Measurements from ENCODE around the gene ITFG1. TPM values are rescaled to one million over a fixed set of nuclear protein-coding genes. Genes with fewer than 3 reads are reported as not detected.
"Not testable (repeated sequence)": the region's sequence is repeated elsewhere in the genome, so short reads cannot be mapped to it uniquely, and the experiment has no call there.

Gene ITFG1
- total RNA-seq, 1 donor from 2014 or later: 27.3 TPM

DNA sequence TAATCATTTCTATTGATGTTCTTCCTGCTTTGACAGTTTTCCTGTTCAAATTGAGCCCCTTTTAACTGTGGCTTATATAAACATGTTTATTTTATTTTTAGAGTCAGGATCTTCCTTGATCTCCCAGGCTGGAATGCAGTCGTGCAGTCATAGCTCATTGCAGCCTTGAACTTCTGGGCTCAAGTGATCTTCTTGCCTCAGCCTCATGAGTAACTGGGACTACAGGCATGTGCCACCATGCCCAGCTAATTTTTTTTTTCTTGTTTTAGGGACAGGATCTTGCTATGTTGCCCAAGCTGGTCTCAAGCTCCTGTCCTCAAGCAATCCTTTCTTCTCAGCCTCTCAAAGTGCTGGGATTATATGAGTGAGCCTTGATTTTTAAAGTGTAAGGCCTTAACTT lies 14.9 kb upstream of the ITFG1 start:
- ATAC-seq (no peak), DNase-seq (ENCODE audit: low spot score) (no peak)

DNA sequence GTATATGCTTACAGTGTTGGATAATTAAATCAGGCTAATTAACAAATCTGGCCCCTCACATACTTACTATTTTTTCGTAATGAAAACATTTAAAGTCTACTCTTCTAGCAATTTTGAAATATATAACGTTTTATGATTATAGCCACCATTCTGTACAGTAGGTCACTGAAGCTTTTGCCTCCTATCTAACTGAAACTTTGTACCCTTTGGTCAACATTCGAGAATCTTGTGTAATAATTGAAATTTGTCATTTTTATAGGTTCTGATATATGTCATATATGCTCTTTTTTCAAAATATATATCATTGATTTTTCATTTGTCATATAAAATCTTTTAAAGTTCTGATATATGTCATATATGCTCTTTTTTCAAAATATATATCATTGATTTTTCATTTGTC lies 12.9 kb upstream of the ITFG1 start:
- DNase-seq (ENCODE audit: low spot score) (no peak), ATAC-seq (no peak)

DNA sequence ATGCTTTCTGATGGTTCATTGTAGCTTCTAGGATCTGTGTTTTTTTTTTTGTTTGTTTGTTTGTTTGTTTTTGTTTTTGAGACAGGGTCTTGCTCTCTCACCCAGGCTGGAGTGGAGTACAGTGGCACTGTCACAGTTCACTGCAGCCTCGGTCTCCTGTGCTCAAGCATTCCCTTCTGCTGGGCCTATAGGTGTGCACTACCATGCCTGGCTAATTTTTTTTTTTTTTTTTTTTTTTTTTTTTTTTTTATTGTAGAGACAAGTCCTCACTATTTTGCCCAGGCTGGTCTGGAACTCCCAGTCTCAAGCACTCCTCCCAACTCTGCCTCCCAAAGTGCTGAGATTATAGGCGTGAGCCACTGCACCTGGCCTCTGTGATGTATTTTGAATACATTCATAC lies 12.1 kb upstream of the ITFG1 start:
- not testable (repeated sequence) for ATAC-seq; DNase-seq (ENCODE audit: low spot score)

DNA sequence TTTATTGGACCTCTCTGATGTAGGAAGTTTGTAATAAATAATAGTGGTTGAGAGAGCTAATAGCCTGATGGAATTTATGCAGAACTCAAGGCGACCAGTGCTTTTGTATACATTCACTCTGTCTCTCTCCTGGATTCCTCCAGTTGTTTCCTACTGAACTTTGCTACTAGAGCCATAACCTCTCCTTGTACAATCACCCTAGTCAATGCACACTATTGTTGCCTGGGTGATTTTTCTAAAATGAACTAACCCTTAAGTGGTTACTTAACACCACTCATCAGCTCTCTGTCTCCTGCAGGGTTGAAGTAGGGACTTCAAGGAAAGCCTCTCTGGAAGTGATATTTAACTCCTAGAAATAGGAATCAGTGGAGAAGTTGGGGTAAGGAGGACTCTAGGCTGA lies 9.9 kb upstream of the ITFG1 start:
- ATAC-seq (no peak), DNase-seq (ENCODE audit: low spot score) (no peak)

DNA sequence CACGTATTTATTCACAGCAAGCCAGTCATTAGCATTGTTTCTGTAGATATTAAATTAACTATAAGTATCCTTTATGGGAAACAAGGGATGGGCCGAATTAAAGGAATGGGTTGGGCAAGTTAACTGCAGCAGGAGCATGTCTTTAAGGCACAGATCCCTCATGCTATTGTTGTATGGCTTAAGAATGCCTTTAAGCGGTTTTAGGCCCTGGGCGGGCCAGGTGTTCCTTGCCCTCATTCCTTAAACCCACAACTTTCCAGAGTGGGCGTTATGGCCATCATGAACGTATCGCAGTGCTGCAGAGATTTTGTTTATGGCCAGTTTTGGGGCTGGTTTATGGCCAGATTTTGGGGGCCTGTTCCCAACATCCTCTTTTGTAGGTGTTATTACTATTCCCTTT lies 9.3 kb upstream of the ITFG1 start:
- DNase-seq (ENCODE audit: low spot score): no peak
- no peak for ATAC-seq

DNA sequence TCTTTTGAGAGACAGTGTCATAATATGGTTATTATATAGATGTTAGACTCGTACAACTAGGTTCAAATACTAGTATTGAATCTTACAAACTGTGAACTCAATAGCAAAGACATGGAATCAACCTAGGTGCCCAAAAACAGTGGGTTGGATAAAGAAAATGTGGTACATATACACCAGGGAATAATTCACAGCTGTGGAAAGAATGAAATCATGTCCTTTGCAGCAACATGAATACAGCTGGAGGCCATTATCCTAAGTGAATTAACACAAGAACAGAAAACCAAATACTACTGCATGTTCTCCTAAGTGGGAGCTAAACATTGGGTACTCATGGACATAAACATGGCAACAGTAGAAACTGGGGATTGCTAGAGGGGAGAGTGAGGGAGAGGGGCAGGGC lies 8.4 kb upstream of the ITFG1 start:
- ATAC-seq (no peak), DNase-seq (ENCODE audit: low spot score) (no peak)

DNA sequence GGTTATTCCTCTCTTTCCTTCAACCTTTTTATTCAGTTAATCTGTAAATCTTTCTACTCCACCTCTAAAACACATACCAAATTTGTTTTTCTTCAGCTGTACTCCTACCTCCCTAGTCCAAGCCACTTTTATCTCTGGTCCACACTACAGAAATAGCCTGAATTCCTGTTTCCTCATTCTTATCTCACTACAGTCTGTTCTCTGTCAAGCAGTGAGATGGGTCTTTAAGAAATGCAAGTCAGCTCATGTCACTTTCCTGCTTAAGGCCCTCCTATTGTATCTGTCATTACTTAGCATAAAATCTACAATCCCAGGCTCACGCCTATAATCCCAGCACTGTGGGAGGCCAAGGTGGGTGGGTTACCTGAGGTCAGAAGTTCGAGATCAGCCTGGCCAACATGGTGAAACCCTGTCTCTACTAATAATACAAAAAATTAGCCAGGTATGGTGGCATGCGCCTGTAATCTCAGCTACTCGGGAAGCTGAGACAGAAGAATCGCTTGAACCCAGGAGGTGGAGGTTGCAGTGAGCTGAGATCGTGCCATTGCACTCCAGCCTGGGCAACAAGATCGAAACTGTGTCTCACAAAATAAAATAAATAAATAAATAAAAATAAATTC lies 7.3 kb upstream of the ITFG1 start:
- not testable (repeated sequence) for DNase-seq (ENCODE audit: low spot score)
- peak; percentile 58 for ATAC-seq

DNA sequence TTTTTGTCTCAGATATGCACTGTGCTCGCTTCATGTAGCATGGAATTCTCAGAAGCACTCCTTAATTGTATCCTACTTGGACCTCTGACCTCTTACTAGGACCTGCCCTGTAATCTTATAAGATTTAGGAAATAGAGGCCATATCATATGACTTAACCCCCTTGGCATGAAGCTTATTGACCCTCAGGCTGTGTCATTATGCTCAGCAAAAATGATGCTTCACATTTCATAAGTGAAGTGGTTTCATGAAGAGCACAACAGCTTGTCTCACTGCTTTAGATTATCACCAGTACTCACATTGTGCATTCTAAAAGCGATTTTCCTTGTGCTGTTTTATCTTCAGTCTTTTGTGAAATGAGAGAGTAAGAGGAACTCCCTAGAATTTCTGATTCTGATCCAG lies 6.6 kb upstream of the ITFG1 start:
- DNase-seq (ENCODE audit: low spot score) (no peak), ATAC-seq (no peak)

DNA sequence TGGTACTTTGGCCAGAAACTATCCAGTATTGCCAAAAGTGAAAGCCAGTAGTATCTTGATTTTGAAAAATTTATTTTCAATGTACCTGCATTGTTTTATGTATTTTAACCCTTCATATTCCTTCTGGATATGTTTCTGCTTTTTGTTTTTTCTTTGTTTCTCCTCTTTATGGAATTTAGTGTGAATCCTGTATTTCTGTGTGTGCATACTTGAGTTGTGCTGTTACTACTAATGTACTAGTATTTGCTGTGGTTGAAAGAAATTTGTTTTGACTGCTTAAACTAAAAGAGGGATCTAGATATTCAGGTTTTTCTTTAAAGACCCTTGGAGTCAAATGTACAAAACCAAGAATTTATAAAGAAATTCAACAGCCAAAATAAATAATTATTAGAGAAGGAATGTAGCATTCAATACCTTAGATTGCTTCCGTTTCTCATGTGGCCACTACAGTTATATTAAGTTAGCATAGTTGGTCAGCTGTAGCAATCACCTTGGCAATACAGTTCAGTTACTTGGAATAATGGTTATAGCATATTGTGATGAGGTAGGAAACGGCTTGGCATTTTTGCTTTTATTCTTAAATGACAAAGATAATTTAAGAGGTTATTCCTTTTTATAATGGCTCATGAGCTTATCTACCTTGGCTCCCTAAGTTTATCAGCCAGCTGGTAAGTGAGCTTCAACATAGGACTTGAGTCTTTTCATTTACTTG lies 5.2 kb upstream of the ITFG1 start:
- DNase-seq (ENCODE audit: low spot score): no peak
- no peak for ATAC-seq

DNA sequence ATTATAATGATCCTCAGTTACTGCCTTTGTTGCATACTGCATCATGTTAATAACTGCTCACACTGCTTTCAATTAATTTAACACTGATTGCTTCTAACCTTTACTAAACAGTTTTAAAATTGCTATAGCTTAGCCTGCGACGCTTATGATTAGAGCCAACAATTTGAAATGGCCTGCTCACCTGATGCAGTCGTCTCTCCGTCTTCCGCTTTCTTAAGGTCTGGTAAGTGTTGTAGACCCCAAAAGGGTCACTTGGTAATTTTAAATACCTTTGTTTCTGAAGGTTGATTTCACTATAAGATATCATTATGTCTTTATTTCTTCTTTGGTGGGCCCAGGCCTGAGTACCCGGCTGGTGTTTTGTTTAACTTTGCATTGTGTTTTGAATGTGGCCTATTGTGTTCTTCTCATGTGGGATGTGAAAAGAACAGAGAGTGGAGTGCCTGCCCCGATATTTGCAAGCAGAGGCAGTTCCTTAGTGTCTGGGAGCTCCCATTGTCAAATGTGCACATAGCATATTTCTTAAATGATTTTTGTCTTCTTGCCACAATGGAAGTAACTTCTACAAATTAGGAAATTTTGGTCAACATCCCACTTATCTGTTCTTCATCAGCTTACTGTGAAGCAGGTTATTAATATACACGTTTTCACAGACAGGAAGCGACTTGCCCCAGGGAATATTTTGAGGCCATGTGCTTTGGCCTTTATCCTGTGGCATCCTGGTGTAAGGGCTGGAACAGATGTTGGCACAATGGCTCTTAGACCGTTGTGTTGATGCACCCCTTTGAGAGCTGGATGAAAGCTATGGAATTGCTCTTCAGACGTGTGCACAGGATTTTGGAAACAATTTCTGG lies 3.1 kb upstream of the ITFG1 start:
- ATAC-seq: no peak
- no peak for DNase-seq (ENCODE audit: low spot score)

DNA sequence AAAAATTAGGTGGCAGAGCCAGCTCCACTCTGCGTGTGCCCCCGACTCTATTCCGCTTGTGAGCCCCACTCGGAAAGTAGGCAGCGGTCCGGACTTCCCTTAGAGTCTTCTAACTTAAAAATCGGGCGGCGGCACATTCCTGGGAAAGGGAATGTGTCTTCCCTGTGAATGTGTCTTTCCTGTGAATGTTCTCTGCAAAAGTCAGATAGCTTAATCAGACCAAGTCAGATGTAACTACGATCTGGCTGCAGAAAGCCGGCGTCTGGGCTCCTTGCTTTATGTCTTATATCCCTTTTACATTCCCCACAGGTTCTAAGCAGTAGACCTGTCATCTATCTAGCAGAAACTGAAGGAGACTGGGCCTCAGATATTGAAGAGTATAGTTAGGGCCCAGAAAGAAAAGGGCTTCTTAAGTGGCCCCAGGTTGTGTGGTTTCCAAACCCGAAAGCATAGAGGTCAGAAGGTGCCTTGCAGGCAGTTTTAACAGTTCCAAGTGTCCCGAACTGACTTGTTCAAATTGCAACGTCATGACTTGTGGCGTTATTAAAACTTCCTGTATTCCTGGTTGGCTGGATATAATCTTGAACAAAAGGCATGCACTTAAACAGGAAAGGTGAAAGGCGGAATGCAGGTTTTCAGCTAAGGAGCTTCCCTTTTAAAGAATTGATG lies 869 bp upstream of the ITFG1 start:
- peak; percentile 44 for ATAC-seq

DNA sequence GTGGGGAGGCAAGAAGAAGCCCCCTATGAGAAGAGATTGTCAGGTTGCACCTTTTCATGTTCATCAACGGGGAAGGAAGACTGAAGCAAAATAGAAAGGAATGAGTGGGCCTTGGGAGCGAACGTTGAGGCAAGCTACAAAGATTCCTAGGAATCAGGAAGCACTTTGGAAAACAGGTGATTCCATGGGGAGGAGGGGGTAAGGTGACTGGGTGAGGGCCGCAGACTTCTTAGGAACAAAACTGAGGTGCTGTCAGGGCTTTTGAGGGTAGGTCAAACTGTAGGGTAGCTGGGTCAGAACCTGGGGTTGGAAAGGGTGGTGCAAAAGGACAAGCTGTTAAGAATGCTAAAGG lies 528 bp downstream of the ITFG1 start:
- DNase-seq (ENCODE audit: low spot score): no peak

More for the DNA sequence above, 869 bp upstream of the ITFG1 start:
- no peak for DNase-seq (ENCODE audit: low spot score)

DNA sequence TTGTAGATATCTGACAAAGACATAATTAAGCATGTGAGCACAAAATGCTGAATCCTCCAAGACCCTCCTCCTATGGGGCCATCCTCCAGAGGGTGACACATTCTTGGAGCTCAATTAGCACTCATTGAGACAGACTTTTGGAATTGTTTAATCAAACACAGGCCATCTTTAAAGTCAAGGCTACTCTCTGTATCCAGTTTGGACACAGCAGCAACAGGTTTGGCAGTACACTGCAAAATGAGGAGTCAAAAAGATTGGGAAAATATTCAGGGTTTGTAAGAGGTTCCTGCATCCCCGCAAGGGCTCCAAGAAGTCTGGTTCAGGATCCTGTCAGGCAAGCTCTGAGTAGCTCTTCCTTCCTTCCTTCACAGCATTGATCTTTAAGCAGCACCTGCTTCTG lies 1.3 kb downstream of the ITFG1 start:
- DNase-seq (ENCODE audit: low spot score): no peak
- no peak for ATAC-seq

More for the DNA sequence above, 528 bp downstream of the ITFG1 start:
- no peak for ATAC-seq

DNA sequence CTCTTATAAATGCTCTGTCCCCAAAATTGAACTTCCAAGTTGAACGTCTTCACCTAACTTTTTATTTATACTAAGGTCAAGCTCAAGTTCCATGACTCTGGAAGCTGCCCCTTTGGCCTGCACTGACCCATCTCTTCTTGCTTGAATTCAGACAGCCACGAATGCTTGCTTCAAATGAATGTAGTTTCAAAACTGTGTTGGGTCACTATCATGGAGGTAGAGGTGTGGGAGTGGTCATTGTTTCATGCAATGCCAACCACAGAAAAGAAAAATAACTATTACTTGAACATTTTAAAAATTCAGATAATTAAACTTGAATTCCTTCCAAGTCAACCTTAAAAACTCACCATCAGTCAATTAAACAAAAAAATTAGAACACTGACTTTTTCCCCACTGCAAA lies 2.5 kb downstream of the ITFG1 start:
- DNase-seq (ENCODE audit: low spot score) (no peak), ATAC-seq (no peak)

DNA sequence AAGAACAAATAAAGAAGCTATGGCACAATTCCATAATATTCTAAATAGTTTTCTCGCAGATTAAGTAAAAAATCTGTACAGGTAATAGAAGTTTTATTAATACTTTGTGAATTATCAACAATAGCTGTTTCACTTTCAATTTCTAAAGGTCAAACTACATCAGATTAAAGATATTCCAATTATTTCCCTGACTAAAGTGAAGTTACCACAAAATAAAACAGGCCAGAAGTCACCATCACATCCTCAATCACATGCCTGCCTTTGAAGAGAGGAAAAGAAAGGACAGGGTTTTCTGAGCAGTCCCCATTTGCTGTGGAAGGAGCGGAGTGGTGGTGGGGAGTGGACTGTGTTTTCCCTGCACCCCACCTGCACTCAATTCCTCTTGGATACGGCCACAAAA lies 11.1 kb downstream of the ITFG1 start:
- no peak for DNase-seq (ENCODE audit: low spot score)
- no peak for ATAC-seq

DNA sequence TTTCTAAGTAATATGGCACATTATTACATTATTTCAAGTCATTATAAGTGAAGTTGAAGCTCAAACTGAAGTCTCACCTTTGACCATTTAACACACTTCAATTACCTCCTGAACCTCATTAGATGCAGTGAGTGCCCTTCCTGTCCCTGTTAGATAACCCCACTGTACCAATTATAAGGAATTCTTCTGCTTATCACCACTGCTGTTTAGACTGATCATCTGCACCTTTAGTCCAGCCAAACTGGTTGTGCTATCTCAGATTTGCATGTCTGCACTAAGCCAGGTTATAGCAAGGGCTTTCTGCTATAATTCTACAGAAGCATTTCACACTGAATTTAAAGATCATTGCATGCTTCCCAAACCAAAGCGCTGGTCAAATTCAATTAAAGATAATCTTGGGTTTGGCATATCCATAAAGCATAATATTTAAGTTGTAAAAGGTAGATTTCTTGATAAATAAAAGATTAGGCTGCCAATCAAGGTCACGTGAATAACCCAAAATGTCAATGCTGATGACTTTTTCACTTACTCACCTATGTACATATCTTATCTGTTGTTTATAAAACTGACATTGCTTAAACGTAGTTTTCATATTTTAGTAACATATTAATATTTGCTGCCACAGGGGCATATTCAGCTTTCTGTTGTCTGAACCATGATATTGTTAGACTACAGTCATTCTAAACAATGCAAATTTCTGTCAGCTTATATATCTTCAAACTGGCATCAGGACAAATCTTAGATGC lies 11.9 kb downstream of the ITFG1 start:
- no peak for ATAC-seq
- DNase-seq (ENCODE audit: low spot score): no peak

DNA sequence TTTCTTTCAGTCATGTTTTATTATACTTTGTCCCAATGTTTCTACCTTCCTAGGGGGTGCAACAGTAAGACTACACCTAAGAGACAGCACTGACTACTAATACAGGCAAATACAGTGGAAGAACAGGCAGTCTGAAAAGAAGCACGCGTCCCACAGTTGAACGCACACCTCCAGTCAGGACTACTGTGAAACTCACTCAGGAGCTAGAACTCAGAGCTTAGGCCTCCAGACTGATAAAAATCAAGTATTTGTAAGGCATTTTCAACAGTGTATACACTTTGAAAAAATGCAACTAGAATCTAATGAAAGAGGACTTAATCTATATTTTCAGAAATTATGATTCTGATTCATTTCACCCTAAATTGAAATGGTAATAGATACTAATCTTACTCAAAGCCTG lies 14.4 kb downstream of the ITFG1 start:
- DNase-seq (ENCODE audit: low spot score) (no peak), ATAC-seq (no peak)

DNA sequence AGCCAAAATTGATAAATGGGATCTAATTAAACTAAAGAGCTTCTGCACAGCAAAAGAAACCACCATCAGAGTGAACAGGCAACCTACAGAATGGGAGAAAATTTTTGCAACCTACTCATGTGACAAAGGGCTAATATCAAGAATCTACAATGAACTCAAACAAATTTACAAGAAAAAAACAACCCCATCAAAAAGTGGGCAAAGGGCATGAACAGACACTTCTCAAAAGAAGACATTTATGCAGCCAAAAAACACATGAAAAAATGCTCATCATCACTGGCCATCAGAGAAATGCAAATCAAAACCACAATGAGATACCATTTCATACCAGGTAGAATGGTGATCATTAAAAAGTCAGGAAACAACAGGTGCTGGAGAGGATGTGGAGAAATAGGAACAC lies 18.0 kb downstream of the ITFG1 start:
- ATAC-seq; DNase-seq (ENCODE audit: low spot score): not testable (repeated sequence)

DNA sequence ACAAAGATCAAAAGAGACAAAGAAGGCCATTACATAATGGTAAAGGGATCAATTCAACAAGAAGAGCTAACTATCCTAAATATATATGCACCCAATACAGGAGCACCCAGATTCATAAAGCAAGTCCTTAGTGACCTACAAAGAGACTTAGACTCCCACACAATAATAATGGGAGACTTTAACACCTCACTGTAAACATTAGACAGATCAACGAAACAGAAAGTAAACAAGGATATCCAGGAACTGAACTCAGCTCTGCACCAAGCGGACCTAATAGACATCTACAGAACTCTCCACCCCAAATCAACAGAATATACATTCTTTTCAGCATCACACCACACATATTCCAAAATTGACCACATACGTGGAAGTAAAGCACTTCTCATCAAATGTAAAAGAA lies 20.8 kb downstream of the ITFG1 start:
- ATAC-seq; DNase-seq (ENCODE audit: low spot score): not testable (repeated sequence)

DNA sequence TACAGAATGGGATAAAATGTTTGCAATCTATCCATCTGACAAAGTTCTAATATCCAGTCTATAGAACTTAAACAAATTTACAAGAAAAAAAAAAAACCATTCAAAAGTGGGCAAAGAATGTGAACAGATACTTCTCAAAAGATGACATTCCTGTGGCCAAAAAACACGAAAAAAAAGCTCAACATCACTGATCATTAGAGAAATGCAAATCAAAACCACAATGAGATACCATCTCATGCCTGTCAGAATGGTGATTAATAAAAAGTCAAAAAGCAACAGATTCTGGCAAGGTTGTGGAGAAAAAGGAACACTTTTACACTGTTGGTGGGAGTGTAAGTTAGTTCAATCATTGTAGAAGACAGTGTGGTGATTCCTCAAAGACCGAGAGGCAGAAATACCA lies 26.6 kb downstream of the ITFG1 start:
- DNase-seq (ENCODE audit: low spot score); ATAC-seq: not testable (repeated sequence)

DNA sequence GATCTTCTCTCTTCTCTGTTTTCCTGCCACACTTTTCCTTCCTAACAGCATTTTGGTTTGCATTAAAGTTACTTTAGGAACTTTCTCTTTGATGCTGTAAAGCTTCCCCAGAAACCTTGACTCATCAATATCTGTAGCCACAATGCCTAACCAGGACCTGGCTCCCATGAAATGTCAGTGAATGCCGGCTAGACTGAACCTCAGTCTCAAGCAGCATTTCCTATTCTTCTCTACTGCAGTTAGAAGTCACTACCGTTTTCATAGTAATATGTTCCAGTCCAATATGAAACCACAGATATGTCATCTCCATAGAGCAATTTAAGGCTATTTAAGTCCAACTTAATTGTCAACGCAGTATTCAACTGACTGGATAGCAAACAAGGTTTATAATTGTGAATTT lies 28.9 kb downstream of the ITFG1 start:
- ATAC-seq (no peak), DNase-seq (ENCODE audit: low spot score) (no peak)

All from left lobe of liver (tissue), 2 donors.